Stimulated activated naive CD8-positive, alpha-beta T cell treated with anti-CD3 and anti-CD28 coated beads, Interleukin-15, Interleukin-2, amounts not matched to agents 100 U/mL and 50 U/mL, for 24 hours (primary cell): ENCODE measurements around the gene GEMIN8.

Experiments used
- ATAC-seq: fragments of 150-1000 bp; cut with Tn5 transposase; one replicate; pipeline ENCODE4 v1.10.0; 2021
- DNase-seq: peaks from one replicate; pipeline ENCODE4 v3.0.0; 2021

GEMIN8 gene, protein sequence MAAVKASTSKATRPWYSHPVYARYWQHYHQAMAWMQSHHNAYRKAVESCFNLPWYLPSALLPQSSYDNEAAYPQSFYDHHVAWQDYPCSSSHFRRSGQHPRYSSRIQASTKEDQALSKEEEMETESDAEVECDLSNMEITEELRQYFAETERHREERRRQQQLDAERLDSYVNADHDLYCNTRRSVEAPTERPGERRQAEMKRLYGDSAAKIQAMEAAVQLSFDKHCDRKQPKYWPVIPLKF

DNA sequence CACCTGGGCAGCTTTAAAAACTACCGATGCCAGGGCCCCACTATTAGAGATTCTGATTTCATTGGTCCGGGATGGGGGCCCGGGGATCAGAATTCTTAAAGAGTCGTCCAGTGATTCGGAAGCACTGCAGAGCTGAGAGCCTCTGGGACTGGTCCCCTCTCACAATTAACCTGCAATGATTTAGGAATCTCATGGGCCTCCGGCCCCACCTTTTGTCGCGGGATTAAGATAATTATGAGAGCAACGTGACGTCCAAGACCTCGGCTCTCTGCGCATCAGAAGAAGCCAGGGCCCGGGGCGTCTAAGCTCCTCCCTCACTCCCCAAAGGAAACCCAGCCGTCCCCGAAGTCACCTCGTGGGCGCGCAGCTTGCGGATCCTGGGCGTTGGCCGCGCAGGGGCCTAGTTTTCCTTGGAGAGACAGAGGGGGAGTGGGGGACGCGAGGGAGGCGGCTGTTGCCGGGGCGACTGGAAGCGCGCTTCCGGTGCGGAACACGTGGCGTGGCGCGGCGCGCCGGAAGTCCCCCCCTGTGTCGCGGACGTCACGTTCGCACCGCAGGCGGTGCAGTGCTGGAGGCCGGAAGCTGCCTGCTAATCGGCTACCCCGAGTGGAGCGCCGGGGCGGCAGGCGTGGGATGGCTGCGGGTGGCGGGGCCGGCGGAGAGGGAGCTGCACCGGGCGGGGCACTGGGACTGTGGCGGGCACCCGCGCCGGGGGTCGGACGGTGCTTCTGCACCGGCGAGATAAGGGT lies at the start of gene GEMIN8:
Gene GEMIN8, minus strand, starts transcription at position 468 of the 749 bp plus-strand sequence. CDS start 8,414 bp downstream, outside the sequence.
- ATAC-seq (peak; percentile 89), DNase-seq (peak; percentile 82)

DNA sequence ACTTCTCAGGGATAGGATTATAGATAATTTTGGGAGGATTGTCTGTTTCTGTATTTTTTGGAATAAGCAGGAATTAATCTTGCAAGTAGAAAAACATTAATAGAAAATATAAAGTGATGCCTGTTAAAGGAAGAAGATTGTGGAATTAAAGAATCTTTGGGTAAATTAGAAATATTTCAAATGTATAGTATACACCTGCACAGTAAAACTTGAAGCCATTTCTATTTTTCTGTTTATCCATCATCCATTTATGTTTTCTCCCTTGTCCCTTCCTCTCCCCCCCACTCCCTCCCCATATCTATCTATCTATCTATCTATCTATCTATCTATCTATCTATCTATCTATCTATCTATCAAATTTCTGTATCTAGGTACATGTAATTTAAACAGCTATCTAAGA lies 46.9 kb upstream of the GEMIN8 start:
- DNase-seq (no peak), ATAC-seq (no peak)

DNA sequence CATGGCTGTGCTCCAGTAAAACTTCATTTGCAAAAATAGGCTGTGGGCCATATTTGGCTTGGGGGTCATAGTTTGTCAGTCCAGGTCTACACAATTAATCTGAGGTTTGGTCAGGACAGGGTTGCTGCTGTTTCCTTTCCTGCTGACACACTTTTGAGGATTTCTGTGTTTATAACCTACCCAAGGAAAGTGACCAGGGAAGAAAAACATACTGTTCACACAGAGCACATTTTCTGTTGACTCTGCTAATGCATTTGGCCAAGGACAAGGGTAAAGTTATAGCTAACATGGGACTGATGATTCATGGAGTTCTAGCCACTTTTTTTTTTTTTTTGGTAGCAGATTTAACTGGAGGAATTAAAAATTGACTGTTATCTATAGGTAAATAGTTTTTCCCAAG lies 43.9 kb upstream of the GEMIN8 start:
- ATAC-seq, result no peak

DNA sequence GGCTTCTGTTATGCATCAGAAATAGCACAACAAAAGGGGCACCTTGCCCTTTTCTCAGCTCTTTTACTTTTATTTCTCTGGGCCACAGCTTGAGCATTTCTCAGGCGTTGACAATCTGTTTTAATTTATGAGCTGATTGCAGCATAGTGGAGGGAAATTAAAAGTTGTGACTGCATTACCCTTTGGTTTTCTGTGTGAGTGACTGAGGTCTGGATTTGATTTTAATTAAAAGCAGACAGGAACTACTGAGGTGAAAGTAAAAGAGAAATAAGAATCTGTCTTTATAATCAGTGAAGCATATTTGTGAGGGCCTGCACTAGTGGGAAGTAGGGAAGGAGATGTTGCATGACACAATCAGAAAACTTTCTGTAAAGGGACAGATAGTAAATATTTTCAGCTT lies 43.4 kb upstream of the GEMIN8 start:
- ATAC-seq (no peak), DNase-seq (no peak)

More for the DNA sequence above, 43.9 kb upstream of the GEMIN8 start:
- no peak for DNase-seq

DNA sequence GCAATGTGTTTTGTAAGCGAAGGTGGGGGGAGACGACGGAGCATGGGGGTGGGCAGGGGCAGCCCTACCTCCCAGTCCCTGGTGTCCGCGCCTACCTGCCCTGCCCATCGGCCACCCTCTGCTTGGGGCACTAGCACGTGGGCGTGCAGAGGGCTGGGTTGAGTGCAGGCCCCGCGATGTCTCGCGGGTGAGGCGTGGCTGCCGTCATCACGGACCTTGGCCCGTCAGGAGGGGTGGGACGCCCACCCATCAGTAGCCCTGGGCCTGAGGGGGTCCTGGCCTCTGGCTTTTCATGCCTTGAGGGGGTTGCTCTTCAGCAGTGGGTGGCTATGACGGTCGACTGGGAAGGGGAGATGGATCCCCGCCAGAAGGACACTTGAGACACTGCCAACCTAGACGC lies 36.1 kb upstream of the GEMIN8 start:
- DNase-seq (no peak), ATAC-seq (no peak)

DNA sequence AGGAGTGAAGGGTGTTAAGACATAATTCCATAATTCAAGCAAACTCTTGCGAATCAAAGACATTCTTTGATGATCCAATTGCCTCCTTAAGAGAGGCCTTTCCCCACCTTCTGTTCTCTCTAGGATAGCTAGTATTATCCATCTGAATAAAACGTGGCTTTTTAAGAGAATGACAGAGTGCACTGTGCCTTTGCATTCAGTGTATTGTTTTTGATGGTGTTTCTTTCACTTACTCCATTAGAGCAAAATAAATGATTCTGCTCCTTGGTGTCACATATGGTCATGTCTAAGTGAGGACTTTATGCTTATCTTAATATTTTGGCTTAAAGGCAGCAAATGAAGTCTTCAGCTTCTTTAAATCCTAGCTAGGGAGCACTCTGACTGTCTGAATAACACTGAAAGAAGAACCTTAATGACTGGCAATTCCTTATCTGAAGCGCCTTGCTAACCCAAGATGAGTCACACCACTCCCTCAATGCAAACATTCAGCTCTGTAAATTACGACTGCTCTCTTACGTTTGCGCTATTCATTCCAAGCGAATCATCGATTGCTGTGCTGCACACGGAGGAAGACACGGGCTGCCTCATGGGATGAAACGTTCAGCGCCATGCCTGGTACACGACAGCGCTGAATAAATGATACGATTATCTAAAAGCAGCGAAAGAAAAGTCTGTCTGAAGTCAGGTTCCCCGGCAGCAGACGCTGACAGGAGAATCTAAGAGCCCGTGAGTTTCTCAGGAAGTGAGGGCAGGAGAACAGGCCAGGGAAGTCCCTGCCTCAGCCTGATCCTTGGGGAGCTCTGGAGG lies 35.1 kb upstream of the GEMIN8 start:
- ATAC-seq (no peak), DNase-seq (no peak)

DNA sequence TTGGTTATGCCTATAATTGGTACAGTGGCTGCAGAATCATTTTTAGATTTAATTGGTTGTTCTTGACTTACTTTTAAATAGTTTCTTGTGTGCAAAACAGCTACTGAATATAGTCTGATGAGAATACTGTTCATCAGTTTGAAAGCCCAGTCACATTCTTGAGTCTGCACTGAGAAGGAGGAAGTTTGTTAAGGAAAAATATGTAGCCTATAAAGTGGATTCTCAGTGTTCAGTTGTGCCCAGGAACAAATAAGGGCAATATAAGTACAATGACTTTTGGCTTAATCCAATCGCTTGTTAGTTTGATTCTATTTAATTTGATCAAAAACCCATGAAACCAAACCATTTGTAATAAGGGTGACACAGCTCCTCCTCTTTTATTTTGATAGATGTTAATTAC lies 32.8 kb upstream of the GEMIN8 start:
- DNase-seq, result no peak

DNA sequence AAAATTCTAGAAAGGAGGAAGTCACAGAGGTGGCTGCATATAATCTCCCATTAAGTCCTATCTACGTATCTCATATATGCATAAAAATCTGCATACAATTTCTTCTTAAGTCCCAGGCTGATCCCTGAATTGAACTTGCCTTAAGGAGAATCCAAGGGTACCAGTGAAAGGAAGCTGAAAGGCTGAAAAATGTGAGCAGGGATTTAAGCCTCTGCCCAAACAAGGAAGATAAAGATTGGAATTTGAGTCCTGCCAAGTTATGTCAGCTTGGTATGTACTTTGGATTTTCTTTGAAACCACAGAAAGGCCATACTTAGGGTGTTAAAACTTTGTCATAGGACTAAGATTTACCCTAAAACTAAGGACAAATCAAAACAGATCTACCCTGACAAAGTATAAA lies 26.5 kb upstream of the GEMIN8 start:
- DNase-seq (no peak), ATAC-seq (no peak)

More for the DNA sequence above, 32.8 kb upstream of the GEMIN8 start:
- ATAC-seq, result no peak

DNA sequence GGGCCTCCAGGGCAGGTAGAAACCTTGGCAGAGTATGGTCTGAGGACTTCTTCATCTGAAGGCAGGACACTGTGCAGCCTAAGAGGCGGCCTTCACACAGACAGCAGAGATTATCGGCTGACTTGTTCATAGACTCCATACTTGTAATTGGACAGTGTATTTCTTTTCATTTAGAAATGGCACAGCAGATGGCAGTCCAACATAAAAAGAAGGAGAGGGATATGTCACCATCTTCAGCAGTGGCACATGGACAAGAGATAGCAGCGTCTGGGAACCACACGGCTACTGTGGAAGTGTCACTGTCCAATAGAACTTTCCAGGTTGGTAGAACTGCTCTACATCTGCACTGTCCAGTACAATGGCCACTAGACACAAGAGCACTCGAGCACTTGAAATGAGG lies 21.7 kb upstream of the GEMIN8 start:
- no peak for DNase-seq
- ATAC-seq, result no peak

DNA sequence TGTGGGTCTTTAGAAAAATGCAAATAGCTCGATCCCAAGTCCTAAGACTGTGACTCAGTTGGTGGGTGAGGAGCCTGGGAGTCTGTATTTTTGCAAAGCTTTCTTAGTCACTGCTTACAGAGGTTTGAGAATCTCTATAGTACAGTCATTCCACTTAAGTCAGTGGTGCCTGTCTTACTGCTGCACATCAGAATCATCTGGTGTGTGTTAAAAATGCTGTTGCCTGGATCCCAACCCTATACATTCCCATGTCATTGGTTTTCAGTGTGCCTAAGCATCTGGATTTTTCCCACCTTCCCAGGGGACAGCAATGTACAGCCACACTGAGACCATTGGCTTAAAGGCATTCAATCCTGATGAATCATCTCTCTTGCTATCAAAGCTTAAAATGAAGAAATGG lies 21.0 kb upstream of the GEMIN8 start:
- ATAC-seq, result no peak

DNA sequence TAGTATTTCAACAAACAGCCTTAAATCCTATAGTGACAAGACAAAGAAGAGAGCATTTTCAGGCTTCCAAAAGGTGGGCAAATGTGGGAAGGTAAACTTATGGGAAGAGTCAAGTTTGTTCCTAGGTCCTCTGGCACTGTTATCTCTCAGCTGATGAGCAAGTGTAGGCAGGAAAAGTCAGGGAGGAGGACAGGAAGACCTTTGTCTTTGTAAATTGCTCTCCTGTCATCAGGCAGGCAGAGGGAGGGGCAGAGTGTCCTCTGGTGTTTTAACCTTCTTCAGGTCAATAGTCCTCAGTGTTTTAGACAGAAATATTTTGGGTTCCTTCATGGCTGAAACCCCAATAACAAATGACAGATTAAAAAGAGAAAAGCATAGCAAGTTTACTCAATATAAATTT lies 13.5 kb upstream of the GEMIN8 start:
- no peak for ATAC-seq

More for the DNA sequence above, 21.0 kb upstream of the GEMIN8 start:
- no peak for DNase-seq

DNA sequence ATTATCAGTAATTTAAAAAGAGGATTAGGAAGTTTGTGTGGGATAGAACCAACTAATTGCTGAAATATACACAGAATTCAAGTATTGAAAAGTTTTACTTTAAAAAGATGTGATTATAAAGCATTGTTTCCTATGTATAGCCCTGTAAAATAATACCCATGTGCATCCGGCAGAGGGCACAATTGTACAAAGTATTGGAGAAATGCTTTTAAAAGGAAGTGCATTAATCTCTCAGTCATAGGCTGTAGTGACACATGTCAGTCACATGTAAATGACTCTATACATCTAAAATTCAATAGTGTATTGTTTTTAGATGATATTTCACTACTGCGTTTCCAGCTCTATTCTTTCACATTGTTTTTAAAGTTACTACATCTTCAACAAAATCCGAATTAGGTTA lies 9.7 kb upstream of the GEMIN8 start:
- DNase-seq, result peak; percentile 56
- ATAC-seq, result peak; percentile 76

More for the DNA sequence above, 13.5 kb upstream of the GEMIN8 start:
- DNase-seq, result no peak

DNA sequence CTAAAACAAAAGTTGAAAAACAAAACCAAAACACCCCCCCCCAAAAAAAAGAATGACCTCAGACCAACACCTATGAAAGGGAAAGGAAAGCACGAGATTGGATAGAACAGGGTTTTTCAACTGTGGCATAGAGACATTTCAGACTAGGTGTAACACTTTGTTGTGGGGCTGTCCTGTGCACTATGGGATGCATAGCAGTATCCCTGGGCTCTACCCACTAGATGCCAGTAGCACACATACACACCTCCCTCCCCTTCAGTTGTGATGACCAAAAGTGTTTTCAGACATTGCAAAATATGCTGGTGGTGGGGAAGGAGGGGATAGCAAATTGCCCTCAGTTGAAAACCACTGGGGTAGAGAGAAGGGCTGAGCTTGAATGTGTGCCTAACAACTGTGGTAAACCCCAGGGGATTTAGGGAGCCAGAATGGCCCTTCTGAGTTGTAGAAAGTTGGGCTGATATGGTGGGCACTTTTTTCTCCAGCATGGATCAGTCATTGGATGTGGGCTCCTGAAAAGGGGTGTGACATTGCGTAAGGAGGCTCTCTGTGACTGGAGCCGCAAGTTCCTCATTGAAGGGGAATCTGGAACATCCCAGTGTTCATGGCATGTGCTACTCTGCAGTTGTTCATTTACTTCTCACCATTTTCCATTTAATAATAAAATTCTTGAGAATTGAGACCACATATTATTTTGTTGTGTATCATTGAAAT lies 8.8 kb upstream of the GEMIN8 start:
- ATAC-seq (no peak), DNase-seq (no peak)

DNA sequence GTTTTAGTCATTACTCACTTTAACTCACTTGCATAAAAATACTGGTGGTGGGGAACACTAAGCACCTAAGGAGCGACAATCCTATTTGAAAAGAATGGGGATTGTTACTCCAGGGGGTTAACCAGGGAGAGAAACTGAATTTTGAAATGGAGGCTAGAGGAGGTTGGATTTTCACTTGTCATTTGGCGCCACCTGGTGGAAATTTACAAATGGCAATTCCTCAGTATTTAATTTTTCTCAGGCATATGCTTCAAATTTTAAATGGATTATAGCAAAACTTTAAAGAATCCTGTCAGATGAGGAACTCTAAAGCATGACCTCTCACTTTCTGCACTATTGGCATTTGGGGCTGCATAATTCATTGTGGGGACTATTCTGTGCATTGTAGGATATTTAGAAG lies 2.7 kb upstream of the GEMIN8 start:
- DNase-seq, result peak; percentile 48
- ATAC-seq, result no peak

DNA sequence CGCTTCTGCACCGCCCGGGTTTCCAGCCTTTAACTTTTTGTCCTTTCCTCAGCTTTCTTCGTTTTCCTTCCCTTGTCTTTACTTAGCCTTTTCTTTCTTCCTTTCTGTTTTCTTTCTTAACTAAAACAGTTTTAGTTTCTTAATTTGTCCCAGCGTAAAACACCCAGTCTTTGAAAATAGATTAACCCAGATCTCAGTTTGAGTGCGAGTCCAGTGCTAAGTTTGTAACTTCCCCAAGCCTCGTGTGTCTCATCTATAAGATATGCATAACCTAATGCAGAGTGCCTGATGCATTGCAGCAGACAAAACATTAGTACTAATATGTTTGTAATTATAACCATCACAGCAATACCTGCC lies 460 bp upstream of the GEMIN8 start:
- no peak for DNase-seq
- ATAC-seq, result no peak

DNA sequence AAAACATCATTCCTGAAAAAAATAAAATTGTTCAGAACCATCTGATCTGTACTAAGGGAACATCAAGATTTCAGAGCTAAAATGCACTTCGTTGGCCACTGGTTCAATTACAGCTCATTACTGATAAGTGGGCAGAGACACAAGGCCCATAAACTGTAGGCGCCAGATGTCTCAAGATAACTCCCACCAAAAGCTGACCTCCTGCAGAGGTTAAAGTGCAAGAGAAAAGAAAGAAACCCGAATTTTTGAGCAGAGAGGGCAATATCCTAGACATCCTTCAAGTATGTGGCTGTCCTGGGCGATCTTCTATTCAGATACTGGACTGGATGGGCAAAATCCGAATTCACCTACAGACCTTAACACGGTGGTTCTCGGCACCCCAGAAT lies 660 bp downstream of the GEMIN8 start:
- DNase-seq (no peak), ATAC-seq (no peak)

DNA sequence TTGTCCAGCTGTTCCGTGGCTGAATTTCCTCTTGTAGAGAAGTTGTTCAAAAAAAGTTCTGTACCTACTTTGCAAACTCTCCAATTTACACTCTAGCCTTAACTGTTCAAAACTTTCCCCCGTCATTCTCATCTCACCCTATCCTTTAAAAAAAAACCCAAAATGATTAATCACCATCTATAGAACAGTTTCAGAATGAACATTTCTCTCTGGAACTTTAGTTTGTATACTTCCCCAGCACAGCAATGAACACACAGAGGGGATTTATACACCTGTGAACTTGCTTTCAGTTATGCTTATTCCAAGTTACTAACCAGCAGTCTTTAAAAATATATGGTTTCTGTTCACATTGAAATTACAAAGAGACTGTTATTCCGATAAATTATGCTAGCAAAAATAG lies 1.2 kb downstream of the GEMIN8 start:
- ATAC-seq (peak; percentile 40), DNase-seq (no peak)

DNA sequence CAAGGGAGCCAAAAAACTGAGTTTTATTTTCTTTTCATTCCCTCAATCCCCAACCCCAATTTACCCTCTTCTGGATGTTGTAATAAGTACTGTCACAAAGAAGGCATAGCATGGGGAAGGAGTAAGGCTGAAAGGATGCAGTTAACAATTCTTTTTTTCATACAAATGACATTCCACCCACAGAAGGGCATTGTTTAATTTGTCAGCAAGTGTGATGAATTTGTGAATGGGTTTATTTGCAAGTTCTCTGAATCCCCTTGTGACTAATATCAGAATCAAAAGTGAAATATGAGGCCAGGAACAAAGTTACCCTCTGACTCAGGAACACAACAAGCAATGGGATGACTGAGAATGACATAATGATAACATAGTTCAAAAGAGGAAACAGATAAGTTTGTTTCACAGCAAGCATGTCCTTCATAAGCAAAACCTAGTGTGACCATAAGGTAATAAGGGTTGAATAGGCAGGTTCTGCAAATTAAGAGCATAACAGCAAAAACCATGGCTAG lies 2.1 kb downstream of the GEMIN8 start:
- ATAC-seq, result peak; percentile 41
- DNase-seq, result no peak

DNA sequence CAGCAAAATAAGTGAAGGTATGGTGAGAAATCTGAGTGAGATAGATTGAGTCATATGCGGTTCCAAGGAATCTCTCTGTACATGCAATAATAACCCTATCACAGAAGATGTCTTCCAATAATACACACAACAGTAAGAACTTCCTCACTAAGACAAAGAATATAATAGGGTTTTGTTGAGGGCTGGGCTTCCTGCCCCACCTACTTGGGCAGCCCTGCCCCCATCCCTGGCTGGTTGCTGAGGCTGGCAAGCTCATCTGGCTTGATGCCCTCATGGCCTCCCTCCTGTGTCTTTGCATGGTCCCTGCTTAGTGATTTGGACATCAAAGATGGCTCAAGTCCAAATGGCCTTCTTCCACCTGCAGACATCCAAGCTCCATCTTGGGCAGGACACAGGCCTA lies 2.7 kb downstream of the GEMIN8 start:
- ATAC-seq (no peak), DNase-seq (peak; percentile 9)

DNA sequence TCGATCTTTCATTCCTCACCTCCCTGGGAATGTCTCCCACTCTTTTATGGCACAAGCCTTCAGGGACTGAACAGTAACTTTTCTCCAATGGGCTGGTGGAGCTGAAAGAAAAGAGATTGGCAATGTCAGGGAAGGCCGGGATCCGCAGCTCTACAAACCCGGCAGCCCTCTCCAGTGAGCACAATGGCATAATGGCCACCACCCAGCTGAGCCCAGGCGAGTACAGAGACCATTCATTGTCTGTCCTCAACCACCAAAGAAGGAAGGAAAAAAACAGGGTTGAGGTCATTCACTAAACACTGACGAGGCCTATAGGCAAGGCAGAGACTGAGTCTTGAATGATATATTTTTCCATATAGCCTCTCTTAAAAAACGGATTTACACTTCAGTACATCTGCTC lies 3.6 kb downstream of the GEMIN8 start:
- ATAC-seq (no peak), DNase-seq (no peak)

DNA sequence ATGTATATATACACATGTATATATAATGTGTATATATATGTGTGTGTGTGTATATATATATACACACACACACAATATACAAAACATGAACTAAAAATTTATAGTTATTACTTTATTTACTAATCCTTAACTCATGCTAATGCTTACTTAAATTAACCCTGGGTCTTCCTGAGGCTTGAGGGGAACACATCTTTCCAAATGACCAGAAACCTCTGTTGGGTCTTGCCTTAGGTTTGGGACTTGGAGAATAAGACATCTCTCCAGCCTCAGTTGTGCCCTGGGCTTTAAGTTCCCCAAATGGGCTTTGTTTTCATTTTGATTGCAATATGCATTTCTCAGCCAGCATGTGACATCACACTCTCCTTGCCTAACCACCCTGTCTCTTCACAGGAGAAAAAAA lies 7.7 kb downstream of the GEMIN8 start:
- no peak for DNase-seq
- ATAC-seq, result no peak

DNA sequence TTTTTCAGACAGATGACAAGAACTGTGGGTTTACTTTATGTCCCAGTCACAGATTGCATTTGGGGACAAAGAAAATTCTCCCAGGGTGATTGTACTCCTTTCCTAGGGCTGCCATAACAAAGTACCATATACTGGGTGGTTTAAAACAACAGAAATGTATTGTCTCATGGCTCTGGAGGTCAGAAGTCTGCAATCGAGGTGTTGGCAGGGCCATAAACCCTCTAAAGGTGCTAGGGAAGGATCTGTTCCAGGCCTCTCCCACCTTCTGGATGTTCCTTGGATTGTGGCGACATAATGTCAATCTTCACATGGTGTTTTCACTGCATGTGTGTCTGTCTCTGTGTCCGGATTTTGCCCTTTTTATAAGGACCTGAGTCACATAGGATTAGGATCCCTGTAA lies 12.3 kb downstream of the GEMIN8 start:
- DNase-seq (no peak), ATAC-seq (no peak)
